ENCODE data around the gene WDR6.

DNA sequence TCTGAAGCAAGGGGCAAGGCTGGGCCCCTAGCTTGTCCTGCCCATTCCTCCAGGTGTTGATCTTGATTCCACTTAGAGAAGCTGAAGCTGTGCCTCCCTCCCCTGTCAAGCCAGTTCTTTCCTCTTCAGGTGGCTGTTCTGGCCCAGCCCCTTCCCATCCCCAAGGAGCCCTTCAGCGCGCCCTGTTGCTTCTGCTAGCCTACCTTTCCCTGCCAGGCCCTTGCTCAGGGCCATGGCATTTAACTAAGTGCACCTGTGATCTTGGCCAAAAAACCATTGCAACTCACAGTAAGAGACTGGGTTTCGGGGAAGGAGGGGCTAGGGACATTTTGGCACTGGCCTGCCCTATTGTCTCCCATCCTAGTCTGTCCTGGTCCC lies 1.9 kb upstream of the WDR6 start:
- TF ChIP-seq, protein P1, sequence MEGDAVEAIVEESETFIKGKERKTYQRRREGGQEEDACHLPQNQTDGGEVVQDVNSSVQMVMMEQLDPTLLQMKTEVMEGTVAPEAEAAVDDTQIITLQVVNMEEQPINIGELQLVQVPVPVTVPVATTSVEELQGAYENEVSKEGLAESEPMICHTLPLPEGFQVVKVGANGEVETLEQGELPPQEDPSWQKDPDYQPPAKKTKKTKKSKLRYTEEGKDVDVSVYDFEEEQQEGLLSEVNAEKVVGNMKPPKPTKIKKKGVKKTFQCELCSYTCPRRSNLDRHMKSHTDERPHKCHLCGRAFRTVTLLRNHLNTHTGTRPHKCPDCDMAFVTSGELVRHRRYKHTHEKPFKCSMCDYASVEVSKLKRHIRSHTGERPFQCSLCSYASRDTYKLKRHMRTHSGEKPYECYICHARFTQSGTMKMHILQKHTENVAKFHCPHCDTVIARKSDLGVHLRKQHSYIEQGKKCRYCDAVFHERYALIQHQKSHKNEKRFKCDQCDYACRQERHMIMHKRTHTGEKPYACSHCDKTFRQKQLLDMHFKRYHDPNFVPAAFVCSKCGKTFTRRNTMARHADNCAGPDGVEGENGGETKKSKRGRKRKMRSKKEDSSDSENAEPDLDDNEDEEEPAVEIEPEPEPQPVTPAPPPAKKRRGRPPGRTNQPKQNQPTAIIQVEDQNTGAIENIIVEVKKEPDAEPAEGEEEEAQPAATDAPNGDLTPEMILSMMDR (IDR thresholded peaks at IDR 0.05) = no peak
- TF ChIP-seq POLR2A (IDR thresholded peaks at IDR 0.05) = no peak
